GM12801 (cell line): Measurements from ENCODE around the gene SH2D3C.

ENCODE experiments used
- TF ChIP-seq, protein P1 (sequence below): IDR thresholded peaks from one replicate; pipeline ENCODE4 v1.5.1; 2011; ENCODE audit warnings: control low read depth; ENCODE audit not compliant: insufficient read length; ENCODE audit errors: extremely low read depth

The SH2D3C gene

DNA sequence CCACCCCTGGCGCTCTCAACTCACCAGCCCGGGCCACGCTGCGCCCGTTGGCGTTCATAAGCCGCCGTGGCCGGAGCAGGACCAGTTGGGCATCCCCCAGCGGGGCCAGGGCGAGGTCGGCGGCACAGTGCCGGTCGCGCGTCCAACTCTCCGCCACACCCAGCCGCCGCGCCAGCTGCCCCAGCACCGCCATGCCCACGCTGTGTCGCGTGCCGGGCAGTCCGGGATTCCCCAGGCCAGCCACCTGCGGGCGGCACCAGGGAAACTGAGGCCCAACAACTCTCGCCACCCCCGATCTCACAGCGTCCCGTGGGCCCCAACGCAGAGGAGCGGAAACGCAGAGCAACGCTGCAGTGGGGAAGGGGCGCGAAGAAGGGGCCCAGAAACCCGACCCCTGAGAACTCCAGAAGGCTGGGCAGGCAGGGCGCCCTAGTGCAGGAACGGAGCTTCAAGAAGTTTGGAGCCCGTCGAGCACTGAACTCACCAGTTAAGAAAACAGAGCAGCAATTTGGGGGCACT is 63.5 kb downstream of the SH2D3C start:
- TF ChIP-seq, protein P1, sequence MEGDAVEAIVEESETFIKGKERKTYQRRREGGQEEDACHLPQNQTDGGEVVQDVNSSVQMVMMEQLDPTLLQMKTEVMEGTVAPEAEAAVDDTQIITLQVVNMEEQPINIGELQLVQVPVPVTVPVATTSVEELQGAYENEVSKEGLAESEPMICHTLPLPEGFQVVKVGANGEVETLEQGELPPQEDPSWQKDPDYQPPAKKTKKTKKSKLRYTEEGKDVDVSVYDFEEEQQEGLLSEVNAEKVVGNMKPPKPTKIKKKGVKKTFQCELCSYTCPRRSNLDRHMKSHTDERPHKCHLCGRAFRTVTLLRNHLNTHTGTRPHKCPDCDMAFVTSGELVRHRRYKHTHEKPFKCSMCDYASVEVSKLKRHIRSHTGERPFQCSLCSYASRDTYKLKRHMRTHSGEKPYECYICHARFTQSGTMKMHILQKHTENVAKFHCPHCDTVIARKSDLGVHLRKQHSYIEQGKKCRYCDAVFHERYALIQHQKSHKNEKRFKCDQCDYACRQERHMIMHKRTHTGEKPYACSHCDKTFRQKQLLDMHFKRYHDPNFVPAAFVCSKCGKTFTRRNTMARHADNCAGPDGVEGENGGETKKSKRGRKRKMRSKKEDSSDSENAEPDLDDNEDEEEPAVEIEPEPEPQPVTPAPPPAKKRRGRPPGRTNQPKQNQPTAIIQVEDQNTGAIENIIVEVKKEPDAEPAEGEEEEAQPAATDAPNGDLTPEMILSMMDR = no peak

DNA sequence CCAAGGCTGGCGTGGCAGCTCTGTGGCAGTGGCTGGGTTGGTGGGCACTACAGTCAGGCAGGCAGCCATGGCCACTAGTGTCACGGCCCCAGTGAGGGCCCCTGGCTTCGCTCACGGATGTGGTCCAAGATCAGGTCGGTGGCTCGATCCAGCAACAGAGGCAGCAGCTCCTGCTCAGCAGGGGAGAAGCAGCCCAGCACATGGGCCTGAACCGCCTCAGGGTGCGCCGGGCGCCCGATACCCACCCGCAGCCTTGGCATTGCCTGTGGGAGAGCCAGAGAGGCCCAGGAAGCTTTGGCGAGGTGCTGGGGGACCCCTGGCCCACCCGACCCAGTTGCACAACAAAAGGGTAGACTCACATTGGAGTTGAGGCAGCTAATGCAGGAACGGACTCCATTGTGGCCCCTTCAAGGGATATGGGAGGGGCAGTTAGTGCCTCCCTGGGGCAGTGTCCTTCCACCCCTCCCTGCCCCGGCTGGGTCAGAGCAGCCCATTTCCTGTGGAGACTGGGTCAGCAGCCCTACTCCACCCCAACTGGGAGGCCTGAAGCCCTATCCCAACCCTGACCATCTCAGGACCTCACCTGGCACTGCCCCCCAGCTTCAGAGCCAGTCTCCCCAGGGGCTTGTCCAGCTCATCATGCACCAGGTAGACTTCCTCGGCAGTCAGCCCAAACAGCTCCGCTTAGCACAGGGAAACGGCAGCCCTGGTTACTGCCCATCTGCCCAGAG is 64.3 kb downstream of the SH2D3C start:
- TF ChIP-seq, protein P1 = no peak

DNA sequence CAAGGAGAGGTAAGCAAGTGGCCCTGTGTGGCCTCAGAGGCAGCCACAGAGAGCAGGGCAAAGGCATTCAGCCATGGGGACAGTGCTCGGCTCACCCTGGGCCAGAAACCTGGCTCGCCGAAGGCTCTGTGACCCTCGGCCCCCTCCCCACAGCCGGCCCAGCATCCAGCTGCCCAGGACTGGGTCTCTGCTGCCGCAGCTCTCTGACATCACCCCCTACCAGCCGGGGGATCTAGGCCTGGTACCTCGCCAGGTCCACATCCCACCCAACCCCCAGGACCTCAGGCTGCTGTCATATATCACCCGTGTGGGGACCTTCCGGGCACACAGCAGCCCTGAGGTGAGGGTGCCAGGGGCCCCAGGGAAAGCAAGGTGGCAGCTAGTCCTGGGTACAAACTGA is 65.6 kb downstream of the SH2D3C start:
- TF ChIP-seq, protein P1 = no peak

DNA sequence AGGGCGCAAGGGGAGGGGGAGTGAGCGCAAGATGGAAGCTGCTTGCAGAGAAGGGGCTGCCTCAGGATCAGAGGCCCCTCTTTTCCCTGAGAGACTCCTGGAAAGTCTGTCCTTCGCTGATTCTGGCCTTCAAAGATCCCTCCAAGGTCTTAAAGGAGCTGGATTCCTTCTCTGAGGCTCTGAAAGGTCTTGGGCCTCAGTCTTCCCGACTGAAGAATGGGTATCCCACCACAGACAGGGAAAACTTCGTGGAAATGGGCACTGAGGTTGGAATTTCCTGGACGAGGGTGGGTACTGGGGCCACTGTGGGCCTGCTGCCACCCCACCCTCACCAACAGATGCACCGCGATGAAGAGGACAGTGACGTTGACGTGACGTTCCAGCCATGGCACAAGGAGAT is 66.1 kb downstream of the SH2D3C start:
- TF ChIP-seq, protein P1 = no peak

DNA sequence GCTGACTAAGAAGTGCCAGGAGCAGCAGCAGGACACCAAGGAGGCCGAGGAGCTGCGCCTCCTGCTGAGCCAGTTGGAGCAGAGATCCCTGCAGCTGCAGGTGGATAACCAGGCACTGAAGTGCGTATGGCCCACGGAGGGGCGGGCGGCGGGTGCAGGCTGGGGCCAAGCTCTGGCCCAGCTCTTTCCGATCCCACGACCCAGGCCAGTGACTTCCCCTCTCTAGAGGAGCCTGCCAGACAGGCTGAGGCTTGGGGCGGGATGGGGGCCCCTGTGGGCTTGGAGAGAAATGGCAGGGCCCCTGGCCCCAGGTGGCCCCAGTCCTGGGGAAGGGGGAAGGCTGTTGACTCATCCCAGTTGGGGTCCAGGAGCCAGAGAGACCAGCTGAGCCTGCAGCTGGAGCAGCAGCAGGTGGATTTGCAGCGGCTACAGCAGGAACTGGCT is 66.6 kb downstream of the SH2D3C start:
- TF ChIP-seq, protein P1 = no peak

DNA sequence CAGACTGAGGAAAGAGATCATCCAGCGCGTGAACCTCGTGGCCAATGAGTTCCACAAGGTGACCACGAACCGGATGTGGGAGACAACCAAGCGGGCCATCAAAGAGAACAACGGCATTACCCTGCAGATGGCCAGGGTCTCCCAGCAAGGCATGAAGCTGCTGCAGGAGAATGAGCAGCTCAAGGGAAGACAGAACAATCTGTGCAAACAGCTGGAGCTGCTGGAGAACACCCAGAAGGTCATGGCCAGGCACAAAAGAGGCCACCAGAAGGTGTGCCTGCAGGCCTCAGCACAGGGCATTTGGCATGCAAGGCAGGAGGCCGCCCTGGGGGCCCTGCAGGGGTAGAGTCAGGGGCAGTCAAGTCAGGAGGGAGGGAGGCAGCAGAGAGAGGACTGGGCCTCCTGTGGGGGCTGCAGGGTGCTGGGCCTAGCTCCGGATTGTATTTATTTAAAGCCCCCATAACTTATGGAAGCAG is 67.2 kb downstream of the SH2D3C start:
- TF ChIP-seq, protein P1 = no peak

DNA sequence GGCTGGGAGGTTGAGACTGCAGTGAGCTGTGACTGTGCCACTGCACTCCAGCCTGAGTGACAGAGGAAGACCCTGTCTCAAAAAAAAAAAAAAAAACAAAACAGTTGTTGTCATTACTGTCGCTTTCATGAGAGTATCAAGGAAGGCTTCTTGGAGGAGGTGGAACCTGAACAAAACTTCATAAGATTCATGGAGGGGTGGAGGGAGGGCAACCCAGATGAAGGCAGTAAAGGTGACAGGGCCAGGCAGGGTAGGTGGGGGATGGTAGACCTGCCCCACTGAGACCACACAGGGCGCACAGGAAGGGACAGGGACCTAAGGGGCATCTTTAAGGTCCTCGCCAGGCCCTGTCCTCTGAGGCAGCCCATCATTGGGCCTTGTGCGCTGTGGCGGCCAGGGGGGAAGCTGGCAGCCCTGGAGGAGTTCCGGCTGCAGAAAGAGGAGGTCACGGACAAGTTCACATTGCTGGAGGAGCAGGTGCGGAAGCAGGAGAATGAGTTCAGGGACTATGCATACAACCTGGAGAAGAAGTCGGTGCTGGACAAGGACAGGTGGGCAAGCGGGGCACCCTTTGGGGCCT is 68.2 kb downstream of the SH2D3C start:
- TF ChIP-seq, protein P1 = no peak
